ENCODE results near the gene DHX32.
A peak's percentile ranks its signal among the peaks of the same experiment; 100 is the strongest.

The DHX32 gene

DNA sequence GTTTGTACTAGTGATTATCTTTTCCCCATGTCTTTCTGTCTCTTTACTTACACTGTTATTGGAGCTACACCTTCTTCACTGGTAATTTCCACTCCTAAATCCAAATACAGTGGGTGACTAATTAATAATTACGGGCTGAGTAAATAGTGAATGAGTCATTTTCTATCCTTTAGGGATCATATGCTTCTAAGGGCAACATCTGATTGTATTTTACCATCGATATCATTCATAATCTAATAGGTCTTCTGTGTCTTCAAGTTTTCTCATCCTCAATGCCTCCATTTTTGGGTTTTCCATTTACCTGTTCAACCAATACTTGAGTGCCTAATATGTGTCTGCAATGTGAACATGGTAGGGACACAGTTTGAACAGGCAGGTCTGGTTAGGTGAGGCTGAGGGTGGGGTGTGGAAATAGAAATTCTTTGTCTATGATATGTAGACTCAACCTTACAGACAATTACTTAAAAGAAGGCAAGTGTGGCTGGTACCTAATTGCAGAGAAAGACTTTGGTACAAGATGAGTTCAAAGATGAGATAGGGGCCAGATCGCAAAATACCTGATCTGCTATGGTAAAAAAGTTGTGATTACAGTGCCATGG lies 5.9 kb upstream of the DHX32 start:
- Histone ChIP-seq H3K36me3 (replicated peaks in 1 of 2; ENCODE audit: control insufficient read depth in 2 of 2, insufficient read depth in 2 of 2, low read length in 2 of 2) (peaks cover 0 to 16% of the 10 kb centered on the region in 2 donors), H2AK5ac (ENCODE audit: low read depth, low read length) (no peak overlapping the region), H4K91ac (ENCODE audit: low read depth, low read length, poor library complexity) (no peak overlapping the region), H2BK5ac (ENCODE audit: low read length) (no peak overlapping the region), H3K23ac (ENCODE audit: low read depth, low read length, poor library complexity) (no peak overlapping the region), H3K79me1 (ENCODE audit: low read depth, low read length) (peaks cover 2% of the 10 kb centered on the region), H3K4me2 (ENCODE audit: insufficient read depth, low read length, poor library complexity, severe bottlenecking) (no peak overlapping the region), H3K27me3 (ENCODE audit: control insufficient read depth in 3 of 3, insufficient read depth in 3 of 3, low read depth in 1 of 3, low read length in 3 of 3) (no peaks in the 10 kb centered on the region), H3K18ac (ENCODE audit: low read length) (no peak overlapping the region), H3K4ac (ENCODE audit: low read length) (no peak overlapping the region), H3K9me3 (replicated peaks in 1 of 2; ENCODE audit: control insufficient read depth in 2 of 2, insufficient read depth in 1 of 2, low read depth in 1 of 2, low read length in 2 of 2) (no peaks in the 10 kb centered on the region), H2BK15ac (ENCODE audit: low read length) (no peak overlapping the region), H2AFZ (ENCODE audit: low read length) (no peak overlapping the region), H3K27ac (replicated peaks; ENCODE audit: low read length) (no peak overlapping the region), H2BK120ac (ENCODE audit: low read depth, low read length) (no peak overlapping the region), H3K9ac (ENCODE audit: low read depth, low read length, poor library complexity) (no peak overlapping the region), H2BK12ac (ENCODE audit: low read length) (no peak overlapping the region), H3K14ac (ENCODE audit: low read length) (no peak overlapping the region), H3K4me1 (ENCODE audit: control insufficient read depth in 2 of 2, insufficient read depth in 1 of 2, low read depth in 1 of 2, low read length in 2 of 2) (peaks cover under 1 to 1% of the 10 kb centered on the region in 2 donors), H4K8ac (ENCODE audit: low read depth, low read length) (no peak overlapping the region), H3K4me3 (ENCODE audit: low read length in 2 of 2) (no peak overlapping the region)
- WGBS, 2 donors (ENCODE audit: extremely low coverage in 2 of 2, insufficient read length in 2 of 2, insufficient replicate concordance in 1 of 2), result no CpG with 5 or more reads among the region's 3 CpGs
- DNase-seq (ENCODE audit: low spot score), result no peak

DNA sequence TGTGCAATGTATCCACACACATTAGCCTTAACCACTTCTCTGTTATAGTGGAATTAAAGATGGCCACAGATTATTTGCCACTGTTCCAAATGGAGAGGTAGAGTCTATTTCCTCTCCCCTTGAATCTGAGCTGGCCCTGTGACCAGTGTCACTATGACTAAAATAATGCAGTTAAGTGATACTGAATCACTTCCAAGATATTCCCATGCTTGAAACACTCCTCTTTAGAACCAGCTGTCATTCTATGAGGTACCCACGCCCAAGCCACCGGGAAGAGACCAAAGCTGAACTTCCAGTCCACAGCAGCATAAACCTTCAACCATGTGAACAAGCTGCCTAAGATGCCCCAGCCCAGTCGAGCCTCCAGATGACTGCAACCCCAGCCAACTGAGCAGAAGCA lies 2.1 kb upstream of the DHX32 start:
- no peak overlapping the region for H3K27ac ChIP-seq (replicated peaks; ENCODE audit: low read length)
- H3K36me3 ChIP-seq (replicated peaks in 1 of 2; ENCODE audit: control insufficient read depth in 2 of 2, insufficient read depth in 2 of 2, low read length in 2 of 2), result peaks cover 0 to 24% of the 10 kb centered on the region in 2 donors
- H4K8ac ChIP-seq (ENCODE audit: low read depth, low read length), result no peak overlapping the region
- H3K27me3 ChIP-seq (ENCODE audit: control insufficient read depth in 3 of 3, insufficient read depth in 3 of 3, low read depth in 1 of 3, low read length in 3 of 3), result no peaks in the 10 kb centered on the region
- H3K79me1 ChIP-seq (ENCODE audit: low read depth, low read length), result peaks cover 2% of the 10 kb centered on the region
- H4K91ac ChIP-seq (ENCODE audit: low read depth, low read length, poor library complexity), result no peak overlapping the region
- H2AFZ ChIP-seq (ENCODE audit: low read length), result no peak overlapping the region
- H2BK12ac ChIP-seq (ENCODE audit: low read length), result no peak overlapping the region
- H3K4me1 ChIP-seq (ENCODE audit: control insufficient read depth in 2 of 2, insufficient read depth in 1 of 2, low read depth in 1 of 2, low read length in 2 of 2), result peaks cover 7 to 11% of the 10 kb centered on the region in 2 donors
- no CpG with 5 or more reads among the region's 3 CpGs for WGBS, 2 donors (ENCODE audit: extremely low coverage in 2 of 2, insufficient read length in 2 of 2, insufficient replicate concordance in 1 of 2)
- no peak overlapping the region for H2BK120ac ChIP-seq (ENCODE audit: low read depth, low read length)
- H3K14ac ChIP-seq (ENCODE audit: low read length), result no peak overlapping the region
- no peak overlapping the region for H2BK5ac ChIP-seq (ENCODE audit: low read length)
- no peak overlapping the region for H3K4me2 ChIP-seq (ENCODE audit: insufficient read depth, low read length, poor library complexity, severe bottlenecking)
- no peak overlapping the region for H3K9ac ChIP-seq (ENCODE audit: low read depth, low read length, poor library complexity)
- no peak overlapping the region for H2AK5ac ChIP-seq (ENCODE audit: low read depth, low read length)
- H3K18ac ChIP-seq (ENCODE audit: low read length), result no peak overlapping the region
- peaks cover 0 to 3% of the 10 kb centered on the region in 2 donors for H3K9me3 ChIP-seq (replicated peaks in 1 of 2; ENCODE audit: control insufficient read depth in 2 of 2, insufficient read depth in 1 of 2, low read depth in 1 of 2, low read length in 2 of 2)
- H2BK15ac ChIP-seq (ENCODE audit: low read length), result no peak overlapping the region
- no peak overlapping the region for H3K23ac ChIP-seq (ENCODE audit: low read depth, low read length, poor library complexity)
- no peak for DNase-seq (ENCODE audit: low spot score)
- no peak overlapping the region for H3K4me3 ChIP-seq (ENCODE audit: low read length in 2 of 2)
- no peak overlapping the region for H3K4ac ChIP-seq (ENCODE audit: low read length)

GRCh38 chr10:125882596-125882995 lies 1.5 kb upstream of the DHX32 start:
- H3K4me2 ChIP-seq (ENCODE audit: insufficient read depth, low read length, poor library complexity, severe bottlenecking), result no peak overlapping the region
- no peak overlapping the region for H2BK15ac ChIP-seq (ENCODE audit: low read length)
- no peak overlapping the region for H2BK5ac ChIP-seq (ENCODE audit: low read length)
- no peaks in the 10 kb centered on the region for H3K27me3 ChIP-seq (ENCODE audit: control insufficient read depth in 3 of 3, insufficient read depth in 3 of 3, low read depth in 1 of 3, low read length in 3 of 3)
- no CpG with 5 or more reads among the region's 1 CpG for WGBS, 2 donors (ENCODE audit: extremely low coverage in 2 of 2, insufficient read length in 2 of 2, insufficient replicate concordance in 1 of 2)
- peaks cover 7 to 11% of the 10 kb centered on the region in 2 donors for H3K4me1 ChIP-seq (ENCODE audit: control insufficient read depth in 2 of 2, insufficient read depth in 1 of 2, low read depth in 1 of 2, low read length in 2 of 2)
- no peak overlapping the region for H2AK5ac ChIP-seq (ENCODE audit: low read depth, low read length)
- H3K4me3 ChIP-seq (ENCODE audit: low read length in 2 of 2), result no peak overlapping the region
- no peak overlapping the region for H4K8ac ChIP-seq (ENCODE audit: low read depth, low read length)
- no peak overlapping the region for H2BK120ac ChIP-seq (ENCODE audit: low read depth, low read length)
- H3K4ac ChIP-seq (ENCODE audit: low read length), result no peak overlapping the region
- peaks cover 0 to 30% of the 10 kb centered on the region in 2 donors for H3K36me3 ChIP-seq (replicated peaks in 1 of 2; ENCODE audit: control insufficient read depth in 2 of 2, insufficient read depth in 2 of 2, low read length in 2 of 2)
- H3K18ac ChIP-seq (ENCODE audit: low read length), result no peak overlapping the region
- H3K27ac ChIP-seq (replicated peaks; ENCODE audit: low read length), result no peak overlapping the region
- H2AFZ ChIP-seq (ENCODE audit: low read length), result no peak overlapping the region
- no peak overlapping the region for H3K9ac ChIP-seq (ENCODE audit: low read depth, low read length, poor library complexity)
- no peak overlapping the region for H3K14ac ChIP-seq (ENCODE audit: low read length)
- peaks cover 2% of the 10 kb centered on the region for H3K79me1 ChIP-seq (ENCODE audit: low read depth, low read length)
- no peak overlapping the region for H4K91ac ChIP-seq (ENCODE audit: low read depth, low read length, poor library complexity)
- H2BK12ac ChIP-seq (ENCODE audit: low read length), result no peak overlapping the region
- no peak for DNase-seq (ENCODE audit: low spot score)
- peaks cover 0 to 8% of the 10 kb centered on the region in 2 donors for H3K9me3 ChIP-seq (replicated peaks in 1 of 2; ENCODE audit: control insufficient read depth in 2 of 2, insufficient read depth in 1 of 2, low read depth in 1 of 2, low read length in 2 of 2)
- no peak overlapping the region for H3K23ac ChIP-seq (ENCODE audit: low read depth, low read length, poor library complexity)

DNA sequence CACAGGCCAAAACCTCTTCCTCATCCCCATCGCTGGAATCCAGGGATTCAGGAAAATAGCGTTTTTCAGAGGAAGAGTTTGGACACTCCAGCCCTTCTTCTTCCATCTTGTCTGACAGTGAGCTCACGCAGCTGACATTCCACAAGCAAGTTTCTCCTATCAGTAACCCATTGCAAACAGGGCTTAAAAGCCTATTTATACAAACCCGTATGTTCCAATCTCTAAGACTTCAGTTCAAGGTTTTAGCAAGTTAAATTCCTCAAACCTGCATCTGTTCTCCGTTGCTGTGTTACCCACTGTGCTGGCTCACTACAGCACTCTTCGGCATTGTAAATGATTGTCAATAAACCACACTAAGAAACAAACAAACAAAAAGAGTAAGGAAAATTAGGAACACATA lies 373 bp downstream of the DHX32 start:
- Histone ChIP-seq H3K79me1 (ENCODE audit: low read depth, low read length) (no peaks in the 10 kb centered on the region), H3K14ac (ENCODE audit: low read length) (no peak overlapping the region), H2AK5ac (ENCODE audit: low read depth, low read length) (no peak overlapping the region), H2AFZ (ENCODE audit: low read length) (peak overlapping the region; percentile 62), H2BK12ac (ENCODE audit: low read length) (no peak overlapping the region), H2BK15ac (ENCODE audit: low read length) (no peak overlapping the region), H3K4me3 (ENCODE audit: low read length in 2 of 2) (peak overlapping the region in 1 of 2 donors; percentile 46), H4K91ac (ENCODE audit: low read depth, low read length, poor library complexity) (no peak overlapping the region), H3K9me3 (replicated peaks in 1 of 2; ENCODE audit: control insufficient read depth in 2 of 2, insufficient read depth in 1 of 2, low read depth in 1 of 2, low read length in 2 of 2) (peaks cover 5 to 27% of the 10 kb centered on the region in 2 donors), H3K4ac (ENCODE audit: low read length) (no peak overlapping the region), H3K36me3 (replicated peaks in 1 of 2; ENCODE audit: control insufficient read depth in 2 of 2, insufficient read depth in 2 of 2, low read length in 2 of 2) (peaks cover 5 to 49% of the 10 kb centered on the region in 2 donors), H3K18ac (ENCODE audit: low read length) (no peak overlapping the region), H3K4me1 (ENCODE audit: control insufficient read depth in 2 of 2, insufficient read depth in 1 of 2, low read depth in 1 of 2, low read length in 2 of 2) (peaks cover 7 to 11% of the 10 kb centered on the region in 2 donors), H3K23ac (ENCODE audit: low read depth, low read length, poor library complexity) (no peak overlapping the region), H3K9ac (ENCODE audit: low read depth, low read length, poor library complexity) (no peak overlapping the region), H3K4me2 (ENCODE audit: insufficient read depth, low read length, poor library complexity, severe bottlenecking) (peak overlapping the region; percentile 34), H3K27ac (replicated peaks; ENCODE audit: low read length) (peak overlapping the region; percentile 95), H2BK5ac (ENCODE audit: low read length) (no peak overlapping the region), H2BK120ac (ENCODE audit: low read depth, low read length) (no peak overlapping the region), H3K27me3 (ENCODE audit: control insufficient read depth in 3 of 3, insufficient read depth in 3 of 3, low read depth in 1 of 3, low read length in 3 of 3) (no peaks in the 10 kb centered on the region), H4K8ac (ENCODE audit: low read depth, low read length) (no peak overlapping the region)
- DNase-seq (ENCODE audit: low spot score), result no peak
- WGBS, 2 donors (ENCODE audit: extremely low coverage in 2 of 2, insufficient read length in 2 of 2, insufficient replicate concordance in 1 of 2), result no CpG with 5 or more reads among the region's 6 CpGs

All from neuronal stem cell (in vitro differentiated cells).